HEK293T (cell line): Measurements from ENCODE around the gene SLC25A4.

Experiments used
- BHLHE40 ChIP-seq: fragments of 450-650 bp; IDR thresholded peaks from 2 replicates; pipeline ENCODE4 v1.6.1; 2016; ENCODE audit warnings: mild to moderate bottlenecking, moderate library complexity, borderline replicate concordance
- SP1 ChIP-seq: fragments of 450-650 bp; IDR thresholded peaks from 2 replicates; pipeline ENCODE4 v1.6.1; 2017

DNA sequence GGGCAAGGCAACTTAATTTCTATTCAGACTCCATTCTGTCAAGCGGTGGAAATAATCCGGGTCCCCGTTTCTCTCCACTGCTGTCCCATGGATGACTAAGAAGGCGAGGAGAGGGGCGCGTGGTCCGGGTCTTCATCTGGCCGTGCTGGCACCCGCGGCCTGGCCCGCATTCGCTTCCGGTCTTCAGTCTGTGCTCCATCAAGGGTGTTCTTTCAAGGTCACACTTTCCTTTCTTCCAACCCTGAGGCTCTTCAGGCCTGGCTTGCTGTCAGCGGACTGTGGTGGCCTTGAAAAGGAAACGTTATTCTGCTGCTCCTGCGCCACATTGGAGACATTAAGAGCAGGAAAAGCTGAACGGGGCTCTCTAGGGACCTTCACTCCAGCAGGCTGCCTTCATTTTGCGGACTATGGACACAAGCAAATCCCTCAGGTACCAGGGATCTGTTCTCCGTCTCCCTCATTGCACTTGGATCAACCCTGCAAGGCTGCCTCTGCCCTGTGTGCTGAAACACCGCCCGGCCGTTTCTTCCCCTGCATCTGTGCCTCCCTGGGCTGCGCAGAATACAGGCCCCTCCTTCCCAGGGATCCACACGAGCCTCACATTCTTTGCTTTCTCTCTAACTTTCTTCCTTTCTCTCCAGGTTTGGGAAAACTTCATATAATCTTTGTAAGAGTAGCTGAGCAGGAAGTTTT, 5.7 kb upstream of the SLC25A4 start:
- TF ChIP-seq BHLHE40 (no peak), SP1 (no peak)
